ENCODE results near the gene ALPL.

Gene ALPL

DNA sequence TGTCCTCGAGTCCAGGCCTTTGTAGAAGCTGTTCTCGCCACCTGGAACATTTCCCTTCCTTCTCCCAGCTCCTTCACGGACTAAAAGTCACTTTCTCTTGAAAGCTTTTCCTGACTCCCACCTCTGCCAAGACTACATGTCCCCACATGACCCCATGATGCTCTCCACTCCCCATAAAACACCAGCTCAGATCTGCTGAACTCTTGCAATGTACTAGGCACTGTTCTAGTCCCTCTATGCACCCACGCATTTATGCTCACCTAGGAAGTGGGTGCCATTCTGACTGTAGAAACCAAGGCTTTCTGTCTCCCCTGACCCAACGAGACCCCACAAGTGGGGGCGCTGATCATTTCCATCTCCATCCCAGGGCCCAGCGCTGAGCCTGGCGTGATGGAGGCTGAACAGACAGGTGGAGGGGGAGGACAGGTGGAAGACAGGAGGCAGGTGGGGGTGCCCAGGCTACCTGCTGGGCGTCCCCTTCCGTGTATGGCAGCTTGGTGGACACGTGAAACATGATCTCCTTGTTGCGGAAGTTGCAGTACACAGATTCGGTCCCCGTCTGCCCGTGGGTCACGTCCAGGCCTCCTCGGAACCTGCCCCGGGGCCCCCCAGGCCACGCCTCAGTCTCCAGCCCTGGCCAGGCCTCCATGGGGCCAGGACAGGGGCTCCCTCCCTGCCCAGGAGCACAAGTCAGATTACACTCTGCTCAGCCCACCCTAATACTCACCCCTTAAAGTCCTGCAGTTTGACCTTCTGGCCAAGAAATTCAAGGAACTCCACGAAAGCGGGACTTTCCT is 102.0 kb downstream of the ALPL start:
- Histone ChIP-seq H3K27ac (no peak overlapping the region), H3K4me3 (no peak overlapping the region)

DNA sequence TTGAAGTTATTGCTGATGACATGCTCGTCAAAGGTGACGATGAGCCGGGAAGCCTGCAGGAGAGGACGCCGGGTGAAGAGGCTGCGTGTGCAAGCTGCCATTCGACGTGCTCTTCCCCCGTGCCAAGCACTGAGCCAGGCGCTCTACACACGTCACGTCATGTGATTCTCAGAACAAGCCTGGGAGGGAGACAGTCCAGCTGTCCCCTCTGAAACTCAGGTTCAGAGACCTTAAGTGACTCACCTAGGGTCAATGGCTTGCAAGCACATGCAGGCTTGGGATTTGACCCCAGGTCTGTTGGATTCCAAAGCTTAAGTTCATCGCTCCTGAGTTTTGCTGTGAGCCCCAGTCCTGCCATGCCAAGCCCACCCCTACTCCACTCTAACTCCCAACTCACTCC is 102.8 kb downstream of the ALPL start:
- Histone ChIP-seq H3K4me3 (no peak overlapping the region), H3K27ac (no peak overlapping the region)

DNA sequence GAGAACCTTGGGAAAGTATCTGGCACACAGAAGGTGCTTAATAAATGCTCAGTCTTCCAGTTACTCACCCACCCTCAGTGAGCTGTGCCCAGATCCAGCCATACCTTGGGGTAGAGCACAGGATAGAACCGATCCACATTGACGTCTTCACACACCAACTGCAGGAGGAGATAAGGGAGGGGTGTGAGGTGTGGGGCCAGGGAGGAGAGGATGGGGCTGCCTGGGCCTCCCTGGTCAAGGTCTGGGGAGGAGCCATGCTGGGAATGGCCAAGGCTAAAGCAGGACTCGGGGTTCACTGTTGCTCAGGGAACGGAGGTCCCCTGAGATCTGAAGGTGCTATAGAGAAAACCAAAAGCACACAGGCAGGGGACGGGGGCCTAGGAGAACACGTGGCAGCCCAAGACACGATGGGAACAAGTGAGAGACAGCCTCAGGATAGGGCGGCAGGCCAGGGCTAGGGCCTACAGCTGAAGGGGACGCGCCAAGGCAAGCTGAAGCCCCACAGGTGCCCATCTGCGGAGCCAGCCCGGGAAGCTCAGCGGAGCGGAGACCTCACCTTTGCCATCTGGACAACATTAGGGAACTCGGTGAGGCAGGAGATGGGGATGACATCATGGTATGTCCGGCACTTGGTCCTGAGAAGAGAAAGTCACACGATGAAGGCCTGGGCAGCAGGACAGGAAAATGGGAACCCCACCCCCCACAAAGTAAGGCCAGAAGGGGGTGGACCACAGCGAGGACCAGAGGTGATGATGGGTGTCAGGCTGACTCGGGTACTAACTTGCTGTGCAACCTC is 104.0 kb downstream of the ALPL start:
- Histone ChIP-seq H3K27ac (no peak overlapping the region), H3K4me3 (no peak overlapping the region)

DNA sequence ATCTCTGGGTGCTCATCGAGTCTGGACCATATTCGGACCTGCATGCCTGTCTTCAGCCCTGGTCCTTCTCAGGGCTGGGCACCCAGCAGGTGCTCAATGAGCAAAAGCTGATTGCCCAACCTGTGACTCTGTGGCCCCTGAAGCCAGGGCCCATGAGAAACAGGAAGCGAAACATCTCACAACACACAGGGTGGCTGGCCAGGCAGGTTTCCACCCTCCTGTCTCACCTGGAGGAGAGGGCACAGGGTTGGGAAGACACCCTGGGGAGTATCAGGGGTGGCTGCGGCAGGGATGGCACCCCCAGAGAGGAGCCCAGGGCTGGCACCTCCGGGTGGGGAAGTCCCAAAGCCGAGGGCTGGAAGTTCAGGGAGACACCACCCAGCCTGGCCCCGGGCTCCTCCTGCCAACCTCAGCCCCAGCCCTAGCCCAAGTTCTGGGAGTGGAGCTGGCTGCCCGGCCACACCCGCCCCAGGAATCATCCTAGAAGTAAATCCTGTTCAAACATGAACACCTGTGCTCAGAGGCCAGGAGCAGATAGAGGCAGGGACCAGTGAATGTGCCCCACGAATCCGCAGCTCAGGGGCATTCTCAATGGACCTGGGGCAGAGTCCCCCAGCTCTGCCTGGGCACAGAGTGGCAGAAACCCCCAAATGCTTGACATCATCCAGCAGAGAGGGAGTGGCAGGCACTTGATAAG is 105.3 kb downstream of the ALPL start:
- Histone ChIP-seq H3K4me3 (no peak overlapping the region), H3K27ac (no peak overlapping the region)

DNA sequence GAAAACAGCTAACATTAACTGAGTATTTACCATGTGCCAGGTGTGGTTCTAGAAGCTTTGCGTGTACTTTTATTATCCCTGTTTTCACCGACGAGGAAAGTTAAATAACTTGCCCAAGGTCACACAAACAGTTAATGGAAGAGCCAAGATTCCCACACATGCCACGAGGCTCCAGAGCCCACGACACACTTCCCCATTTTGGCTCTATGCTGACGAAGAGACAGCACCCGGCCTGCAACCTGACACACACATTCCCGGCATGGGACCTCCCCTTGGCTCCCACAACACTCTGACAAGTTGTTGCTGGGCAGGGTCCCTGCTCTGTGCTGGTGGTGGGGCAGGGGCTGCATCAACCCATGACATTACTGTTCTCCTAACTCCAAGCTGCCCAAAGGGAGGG is 107.1 kb downstream of the ALPL start:
- no peak overlapping the region for H3K27ac ChIP-seq
- no peak overlapping the region for H3K4me3 ChIP-seq

DNA sequence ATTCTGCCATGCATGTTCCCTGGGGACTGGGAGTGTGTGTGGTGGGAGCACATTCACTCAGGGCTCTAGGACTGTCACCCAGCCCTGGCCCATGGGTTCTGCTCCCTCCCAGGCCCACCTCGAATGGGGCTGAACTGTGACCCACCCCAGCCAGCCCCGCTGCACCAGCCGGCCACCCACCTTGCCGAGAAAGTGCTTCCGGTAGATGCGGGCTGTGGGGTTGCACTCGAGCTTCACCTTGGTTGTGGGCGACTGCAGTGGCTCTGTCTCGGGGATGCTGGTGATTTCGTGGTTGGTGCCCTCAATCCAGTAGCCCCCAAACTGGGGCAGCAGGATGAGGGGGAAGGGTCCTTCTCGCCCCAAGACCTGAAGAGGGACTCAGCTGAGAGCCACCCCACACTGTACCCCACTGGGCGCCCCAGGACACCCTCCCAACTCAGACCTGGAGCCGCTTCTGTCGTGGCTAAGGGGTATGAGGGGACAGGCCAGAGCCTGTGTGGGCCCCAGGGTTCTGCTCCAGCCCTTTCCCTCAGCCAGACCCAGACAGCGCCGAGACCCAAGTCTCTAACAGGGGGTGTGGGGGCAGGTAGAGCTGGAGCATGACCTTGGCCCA is 108.0 kb downstream of the ALPL start:
- Histone ChIP-seq H3K27ac (no peak overlapping the region), H3K4me3 (no peak overlapping the region)

DNA sequence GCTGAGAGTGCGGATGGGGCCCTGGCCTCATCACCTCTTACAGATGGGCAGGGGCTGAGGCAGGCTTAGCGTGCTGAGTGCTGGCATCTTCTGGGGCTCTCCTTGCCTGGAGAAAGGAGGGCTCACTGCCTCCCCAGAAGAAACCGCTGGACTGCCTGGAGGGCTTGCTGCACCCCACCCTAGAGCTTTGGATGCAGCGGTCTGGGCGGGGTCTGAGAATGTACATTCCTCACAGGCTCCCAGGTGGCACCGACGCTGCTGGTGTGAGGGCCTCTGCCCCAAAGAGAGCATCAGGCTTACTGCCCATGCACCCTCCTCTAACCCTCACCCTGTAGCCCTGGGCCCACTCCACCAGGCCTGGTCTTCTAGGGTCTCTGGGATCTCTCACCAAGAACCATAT is 108.8 kb downstream of the ALPL start:
- Histone ChIP-seq H3K4me3 (no peak overlapping the region), H3K27ac (no peak overlapping the region)

DNA sequence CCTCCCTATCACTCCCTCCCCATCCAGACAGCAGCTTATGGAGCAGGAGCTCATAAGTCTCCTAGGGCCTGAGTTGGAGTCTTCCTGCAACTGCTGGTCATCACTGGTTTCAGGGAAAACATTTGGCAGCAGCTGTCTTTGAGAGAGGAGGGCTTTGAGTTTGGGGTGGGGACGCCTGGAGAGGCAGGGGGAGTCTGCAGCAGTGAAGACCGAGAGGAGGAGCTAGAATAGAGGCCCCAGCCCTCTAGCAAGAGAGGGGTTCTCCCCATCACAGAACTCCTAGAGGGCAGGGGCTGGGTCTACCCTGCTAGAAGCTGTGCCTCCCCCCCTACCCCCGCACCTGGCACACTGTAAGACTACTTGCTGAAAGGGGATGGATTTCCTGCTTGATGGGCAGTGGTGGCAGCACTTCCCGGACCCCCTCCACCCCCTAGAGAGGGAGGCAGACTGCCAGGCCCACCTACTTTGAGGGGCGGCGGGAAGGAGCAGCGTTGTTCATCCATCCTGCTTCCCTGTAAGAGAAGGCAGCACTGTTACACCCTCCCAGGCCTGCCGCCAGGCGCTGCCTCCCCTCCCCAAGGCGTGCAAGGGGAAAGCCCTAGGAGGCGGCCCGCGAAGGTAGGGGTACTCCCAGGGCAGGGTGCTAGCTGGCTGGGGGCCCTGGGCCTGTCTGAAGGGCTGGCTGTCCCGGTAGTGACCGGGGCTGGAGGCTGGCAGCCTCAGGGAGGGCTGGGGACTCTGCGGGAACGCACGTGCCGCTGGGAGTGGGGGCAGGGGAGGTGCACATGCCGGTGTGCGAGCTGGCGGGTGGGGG is 109.5 kb downstream of the ALPL start:
- Histone ChIP-seq H3K27ac (no peak overlapping the region), H3K4me3 (no peak overlapping the region)

DNA sequence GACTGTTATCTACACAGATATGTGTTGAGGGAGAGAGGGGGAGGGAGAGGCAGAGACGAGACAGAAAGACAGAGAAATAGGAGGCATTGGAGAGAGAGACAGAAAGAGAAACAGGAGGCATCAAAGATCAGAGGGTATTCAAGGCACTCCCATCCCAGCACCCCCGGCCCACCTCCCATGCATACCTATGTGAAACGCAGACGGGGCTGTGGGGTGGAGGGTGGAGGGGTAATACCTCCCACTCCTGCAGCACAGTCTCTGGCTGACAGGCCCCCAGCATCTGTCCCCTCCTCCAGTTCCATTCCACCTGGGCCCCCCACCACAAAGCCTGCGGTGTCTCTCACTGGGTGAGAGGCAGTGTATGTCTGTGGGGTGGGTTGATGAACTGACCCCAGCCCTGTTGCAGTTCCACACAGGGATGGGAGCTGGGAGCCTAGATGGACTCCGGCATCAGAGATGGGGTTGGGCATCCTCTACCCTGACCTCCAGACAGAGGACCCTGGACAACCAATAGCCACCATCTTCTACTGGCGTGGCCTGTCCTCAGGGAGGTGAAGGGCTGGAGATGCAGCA is 110.2 kb downstream of the ALPL start:
- Histone ChIP-seq H3K4me3 (no peak overlapping the region), H3K27ac (no peak overlapping the region)

DNA sequence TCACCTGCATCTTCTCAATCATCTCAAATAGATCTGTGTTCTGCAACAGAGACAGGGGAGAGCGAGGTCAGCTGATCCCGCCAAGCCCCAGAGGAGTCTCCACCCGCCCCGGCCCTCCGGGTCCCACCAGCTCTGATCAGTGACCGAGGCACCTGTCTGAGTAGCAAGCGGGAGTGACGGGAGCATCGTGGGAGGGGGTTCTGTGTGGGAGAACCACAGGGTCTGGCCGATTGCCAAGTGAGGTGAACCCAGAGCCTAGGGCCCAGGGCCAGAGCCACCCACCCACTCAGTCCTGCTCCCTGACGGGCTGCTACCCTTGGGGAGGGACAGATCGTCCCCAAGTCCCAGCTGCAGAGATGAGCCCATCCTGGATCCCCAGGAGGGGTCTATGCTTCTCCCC is 110.8 kb downstream of the ALPL start:
- H3K27ac ChIP-seq = no peak overlapping the region
- H3K4me3 ChIP-seq = no peak overlapping the region

DNA sequence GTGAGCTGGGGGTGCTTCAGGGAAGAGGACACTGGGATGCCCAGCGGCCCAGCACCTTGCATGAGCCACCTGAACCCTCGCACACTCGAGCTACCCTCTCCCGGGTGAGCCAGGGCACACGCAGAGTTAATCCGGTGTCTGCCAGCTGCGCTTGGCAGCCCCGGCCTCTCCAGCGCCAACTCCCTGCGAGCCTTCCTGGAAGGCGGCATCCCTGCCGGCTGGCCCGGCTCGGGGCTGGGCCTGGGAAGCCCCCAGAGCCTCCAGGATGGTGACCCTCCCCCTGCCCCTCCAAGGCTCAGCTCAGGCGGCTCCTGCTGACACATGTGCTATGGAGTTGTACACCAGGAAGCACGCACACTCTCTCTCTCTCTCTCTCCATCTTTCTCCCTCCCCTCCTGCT is 111.3 kb downstream of the ALPL start:
- Histone ChIP-seq H3K4me3 (no peak overlapping the region), H3K27ac (no peak overlapping the region)

DNA sequence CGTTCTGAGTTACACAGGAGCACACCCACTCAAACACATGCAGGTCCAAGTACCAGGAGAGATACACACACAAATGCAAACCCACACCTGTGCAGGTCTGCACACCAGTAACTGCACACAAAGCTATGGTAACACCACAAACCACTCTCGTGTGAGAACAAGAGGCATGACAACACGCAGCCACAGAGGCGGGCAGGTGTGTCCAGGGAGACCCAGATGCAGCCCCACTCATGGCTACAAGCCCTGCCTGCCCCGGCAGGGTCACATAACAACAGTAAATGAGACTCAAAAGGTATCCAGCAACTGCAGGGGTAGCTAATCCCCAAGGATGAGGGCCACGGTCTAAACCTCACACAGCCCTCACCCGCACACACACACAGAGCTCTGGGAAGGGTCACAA is 111.8 kb downstream of the ALPL start:
- H3K4me3 ChIP-seq = no peak overlapping the region

DNA sequence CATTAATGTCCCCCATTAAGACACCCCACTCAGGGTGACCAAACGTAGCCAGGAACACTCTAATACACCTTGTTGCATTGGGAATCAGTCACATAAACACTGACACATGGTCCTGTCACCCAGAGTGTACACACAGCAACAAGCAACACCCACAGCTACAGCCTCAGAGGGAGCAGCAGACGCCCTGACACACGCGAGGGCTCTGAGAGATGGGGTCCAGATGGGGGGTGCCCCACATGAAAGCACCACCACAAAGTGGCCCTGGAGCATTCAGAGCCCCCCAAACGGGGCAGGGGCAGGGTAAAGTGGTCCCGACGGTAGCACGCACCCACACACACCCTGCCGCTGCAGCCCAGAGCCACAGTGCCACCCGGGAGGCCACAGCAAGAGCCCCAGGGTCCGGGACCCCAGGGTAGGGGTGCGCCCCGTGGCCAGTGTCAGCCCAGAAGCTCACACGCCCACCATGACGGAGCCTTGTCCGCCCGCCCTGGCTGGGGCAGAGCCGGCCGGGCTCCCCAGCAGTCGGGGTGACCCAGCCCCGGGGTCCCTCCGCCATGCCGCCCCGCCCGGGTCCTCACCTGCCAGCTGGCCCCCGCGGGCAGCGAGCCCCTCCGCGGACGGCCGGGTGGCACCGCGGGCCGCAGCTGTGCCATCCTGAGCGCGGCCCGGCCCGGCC is 112.7 kb downstream of the ALPL start:
- Histone ChIP-seq H3K4me3 (peak overlapping the region in 6 of 7 experiments; percentile 10 to 31 (median 22)), H3K27ac (no peak overlapping the region)

More for the DNA sequence above, 111.8 kb downstream of the ALPL start:
- no peak overlapping the region for H3K27ac ChIP-seq

DNA sequence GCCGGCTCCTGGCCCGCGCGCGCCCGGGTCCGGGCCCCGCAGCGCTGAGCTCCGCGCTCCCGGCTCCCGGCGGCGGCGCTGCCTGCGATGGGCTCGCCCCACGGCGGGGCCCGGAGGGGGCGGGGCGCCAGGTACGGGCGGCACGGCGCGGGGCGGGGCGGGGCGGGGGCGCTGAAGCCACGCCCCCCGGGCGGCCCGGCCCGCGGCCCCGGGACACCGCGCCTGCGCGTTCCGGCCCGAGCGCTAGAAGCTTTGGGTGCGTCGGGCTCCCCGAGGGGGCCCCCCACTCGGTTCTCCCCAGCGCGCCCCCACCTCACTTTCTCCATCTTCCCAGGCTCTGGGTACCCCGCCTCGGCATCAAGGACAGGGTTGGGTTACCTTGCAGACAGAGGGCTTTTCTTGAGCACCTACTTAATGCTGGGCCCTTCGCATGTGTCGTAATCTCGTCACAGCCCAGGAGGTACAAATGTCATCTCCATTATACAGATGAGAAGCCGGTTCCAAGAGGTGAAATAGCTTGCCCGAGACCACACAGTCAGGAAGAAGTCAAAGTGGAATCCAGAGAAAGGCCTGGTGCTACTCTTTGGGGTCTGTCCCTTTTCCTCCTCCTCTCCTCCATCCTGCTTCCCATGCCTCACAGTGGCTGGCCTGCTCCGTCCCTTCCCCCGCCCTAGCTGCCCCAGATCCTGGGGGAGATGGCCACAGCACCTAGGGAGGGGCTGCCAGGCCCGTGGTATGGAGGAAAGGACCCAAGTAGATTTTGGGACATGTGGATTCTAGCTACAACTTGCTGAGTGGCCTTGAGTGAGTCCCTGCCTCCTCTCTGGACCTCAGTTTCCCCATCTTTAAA is 113.5 kb downstream of the ALPL start:
- peak overlapping the region in 3 of 7 experiments; percentile 11 to 31 (median 28) for H3K4me3 ChIP-seq
- H3K27ac ChIP-seq = no peak overlapping the region

DNA sequence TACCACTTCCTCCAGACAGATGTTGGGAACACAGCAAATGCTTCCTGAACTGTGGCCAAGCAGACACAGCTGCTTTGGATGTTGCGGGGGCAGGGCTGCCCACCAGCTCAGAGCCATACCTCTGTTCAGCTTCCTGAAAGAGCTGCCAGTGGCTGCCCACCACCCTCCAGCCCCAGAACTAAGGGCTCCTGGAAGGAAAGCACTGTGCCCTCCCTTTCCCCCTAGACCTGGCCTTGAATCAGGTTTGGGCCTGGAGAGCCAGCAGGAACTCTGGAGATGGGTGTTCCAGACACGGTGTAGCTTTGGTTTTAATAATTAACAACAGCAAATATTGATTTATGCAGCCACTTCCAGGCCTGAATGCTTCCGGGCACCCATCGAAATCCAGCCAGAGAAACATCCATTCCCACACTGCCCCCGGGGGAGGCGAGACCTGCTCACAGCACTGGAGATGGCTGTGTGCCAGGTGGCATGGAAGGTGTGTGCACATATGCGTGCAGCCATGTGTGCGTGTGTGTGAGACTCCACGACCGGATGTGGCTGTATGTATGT is 114.3 kb downstream of the ALPL start:
- no peak overlapping the region for H3K27ac ChIP-seq
- H3K4me3 ChIP-seq = no peak overlapping the region

DNA sequence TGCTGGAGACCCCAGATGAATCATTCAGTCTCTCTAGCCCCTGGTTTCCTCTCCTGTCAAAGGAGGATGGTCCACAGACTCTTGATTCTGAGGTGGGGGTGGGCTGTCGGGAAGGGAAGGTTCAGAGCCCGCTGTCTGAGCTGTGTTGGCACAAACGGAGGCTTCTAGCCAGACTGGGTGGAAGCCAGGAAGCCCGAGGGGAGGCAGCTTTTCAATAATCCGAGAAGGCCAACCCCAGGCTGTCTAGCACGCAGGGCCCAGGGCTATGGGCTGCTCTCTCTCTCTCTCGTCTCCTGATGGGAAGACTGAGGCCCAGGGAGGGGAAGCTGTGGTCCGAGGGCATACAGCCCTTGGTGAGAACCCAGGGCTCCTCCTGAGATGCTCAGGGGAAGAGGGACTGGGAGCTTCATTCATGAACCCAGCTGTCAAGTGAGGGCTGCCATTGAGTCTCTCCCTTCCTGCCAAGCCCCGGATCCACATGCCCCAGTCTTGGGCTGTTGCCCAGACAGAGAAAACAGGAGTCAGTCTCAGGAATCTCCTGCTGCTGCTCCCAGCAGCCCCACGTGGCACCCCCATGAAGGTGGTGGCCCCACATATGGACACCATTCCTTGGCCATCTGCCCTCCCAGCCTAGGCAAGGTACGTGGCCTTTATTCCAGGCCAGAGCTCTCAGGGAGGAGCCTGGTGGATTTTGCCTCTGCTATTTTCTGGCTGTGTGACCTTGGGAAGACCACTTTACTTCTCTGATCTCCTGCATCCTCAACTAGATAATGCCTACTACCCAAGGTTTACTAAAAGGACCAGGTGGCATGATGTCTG is 115.6 kb downstream of the ALPL start:
- Histone ChIP-seq H3K4me3 (no peak overlapping the region), H3K27ac (no peak overlapping the region)
